GM12872 (cell line): Measurements from ENCODE around the gene PTPRN2.

Experiments used
- CTCF ChIP-seq: IDR thresholded peaks from 3 replicates; pipeline ENCODE4 v1.5.1; 2011; ENCODE audit warnings: low read depth, mild to moderate bottlenecking, low read length, moderate library complexity; ENCODE audit not compliant: insufficient read depth

Gene PTPRN2

GRCh38 chr7:158049271-158049670 lies 538.4 kb downstream of the PTPRN2 start:
- TF ChIP-seq CTCF: no peak

- no peak for TF ChIP-seq CTCF
Measured at GRCh38 chr7:158048569-158048968, 539.1 kb downstream of the PTPRN2 start.

- TF ChIP-seq CTCF: no peak
Measured at GRCh38 chr7:158047391-158048059, 540.1 kb downstream of the PTPRN2 start.

GRCh38 chr7:158044482-158044823 lies 543.2 kb downstream of the PTPRN2 start:
- no peak for TF ChIP-seq CTCF

GRCh38 chr7:158043551-158044481 lies 543.8 kb downstream of the PTPRN2 start:
- TF ChIP-seq CTCF: no peak

GRCh38 chr7:158042156-158042880 lies 545.3 kb downstream of the PTPRN2 start:
- TF ChIP-seq CTCF: no peak

- no peak for TF ChIP-seq CTCF
Measured at GRCh38 chr7:158040199-158040598, 547.4 kb downstream of the PTPRN2 start.
